DMS 273 treated with DMSO at 0.1 percent for 48 hours (cell line): ENCODE data around the gene YOD1.

ENCODE experiments used
- DNase-seq: peaks from one replicate; lab custom pipeline; 2025; lab: John Stamatoyannopoulos, UW

The YOD1 gene

GRCh38 chr1:207006914-207007313 is 44.1 kb downstream of the YOD1 start:
- DNase-seq: no peak

- DNase-seq: no peak
Observed at GRCh38 chr1:207006083-207006482, 44.9 kb downstream of the YOD1 start.

- peak; percentile 21 for DNase-seq
Observed at GRCh38 chr1:207004931-207005830, 45.8 kb downstream of the YOD1 start.

GRCh38 chr1:207003210-207003609 is 47.8 kb downstream of the YOD1 start:
- DNase-seq: no peak

- no peak for DNase-seq
Observed at GRCh38 chr1:207002724-207003146, 48.3 kb downstream of the YOD1 start.

GRCh38 chr1:207001492-207002245 is 49.3 kb downstream of the YOD1 start:
- no peak for DNase-seq

- DNase-seq: no peak
Observed at GRCh38 chr1:207000651-207001291, 50.2 kb downstream of the YOD1 start.

- DNase-seq: no peak
Observed at GRCh38 chr1:206998816-206999215, 52.2 kb downstream of the YOD1 start.
